Measurements from ENCODE around the gene MDFIC.

Gene MDFIC

GRCh38 chr7:115044224-115044623, 122.3 kb downstream of the MDFIC start:
- no peak for DNase-seq

GRCh38 chr7:115047958-115048720, 126.2 kb downstream of the MDFIC start:
- DNase-seq: no peak

- DNase-seq: no peak
These were observed 130.8 kb downstream of the MDFIC start for GRCh38 chr7:115052706-115053105.

GRCh38 chr7:115054478-115055065, 132.7 kb downstream of the MDFIC start:
- DNase-seq: no peak

- no peak for DNase-seq
These were observed 134.1 kb downstream of the MDFIC start for GRCh38 chr7:115056019-115056418.

- no peak for DNase-seq
These were observed 136.8 kb downstream of the MDFIC start for GRCh38 chr7:115058726-115059125.

- DNase-seq: no peak
These were observed 137.4 kb downstream of the MDFIC start for GRCh38 chr7:115059321-115059720.

GRCh38 chr7:115060095-115060870, 138.4 kb downstream of the MDFIC start:
- no peak for DNase-seq

- no peak for DNase-seq
These were observed 144.2 kb downstream of the MDFIC start for GRCh38 chr7:115066050-115066449.

- DNase-seq: no peak
These were observed 144.7 kb downstream of the MDFIC start for GRCh38 chr7:115066634-115067033.

- no peak for DNase-seq
These were observed 146.3 kb downstream of the MDFIC start for GRCh38 chr7:115068220-115068619.
